Esophagus squamous epithelium (tissue), 5 donors: ENCODE data around the gene KCNH1. TPM values are rescaled to one million over a fixed set of nuclear protein-coding genes. Genes with fewer than 3 reads are reported as not detected.

Experiments
- DNase-seq: peaks from one replicate; lab custom pipeline; 2025; lab: John Stamatoyannopoulos, UW
- H3K27ac ChIP-seq, 4 donors: fragments of 200-600 bp; sonication (generic); one replicate each; pipeline ENCODE4 v1.5.1; 2016 to 2019; ENCODE audit warnings: mild to moderate bottlenecking in 1 of 4
- H3K27me3 ChIP-seq, 4 donors: fragments of 200-600 bp; sonication (generic); 1 replicate in 3 of 4; 2 replicates in 1 of 4; pipeline versions ENCODE4 v1.5.1 to v1.6.0; 2017 to 2021; ENCODE audit warnings: antibody characterized with exemption in 1 of 4
- H3K36me3 ChIP-seq, 3 donors: fragments of 200-600 bp; sonication (generic); one replicate each; pipeline ENCODE4 v1.5.1; 2016 to 2019
- H3K4me1 ChIP-seq, 3 donors: fragments of 200-600 bp; sonication (generic); one replicate each; pipeline ENCODE4 v1.5.1; 2017 to 2019
- H3K4me3 ChIP-seq, 4 donors: fragments of 200-600 bp; sonication (generic); 1 replicate in 3 of 4; 2 replicates in 1 of 4; pipeline ENCODE4 v1.5.1; 2016 to 2019; ENCODE audit warnings: mild to moderate bottlenecking in 2 of 4, moderate library complexity in 1 of 4
- H3K9me3 ChIP-seq, 3 donors: fragments of 200-600 bp; sonication (generic); one replicate each; pipeline ENCODE4 v1.5.1; 2016 to 2019
- POLR2A ChIP-seq, 4 donors: fragments of 450-650 bp; IDR thresholded peaks; one replicate each; pipeline ENCODE4 v1.6.1; 2017; ENCODE audit warnings: antibody characterized with exemption in 4 of 4, mild to moderate bottlenecking in 4 of 4, moderate library complexity in 3 of 4
- WGBS, 2 donors: methylation state at CpG; one replicate each; pipeline ENCODE4 v1.1.5; 2018; 5-methylcytosine and 5-hydroxymethylcytosine counted together
- intact Hi-C: fragments of 100-400 bp; cut with DNase I; formaldehyde crosslinking; loops from one replicate; pipeline ENCODE4 v1.15.0; 2022
- total RNA-seq, 4 donors: library from RNA; depleted of rRNA; stranded (reverse); fragments of >200 nt; gene quantifications; one replicate each; pipeline ENCODE4 v1.1.0, GENCODE V29; 2016
- TF ChIP-seq, protein P1 (sequence below), 6 experiments: fragments of 450-650 bp in 4 of 6; fragments of 200-600 bp in 2 of 6; sonication (generic) in 2 of 6; IDR thresholded peaks; one replicate each; pipeline ENCODE4 v1.5.1; 2016 to 2019; ENCODE audit warnings: antibody characterized with exemption in 6 of 6, mild to moderate bottlenecking in 4 of 6, moderate library complexity in 4 of 6
- donor health status: DM: yes; HTN: yes; CAD: no.

KCNH1 gene
- total RNA-seq, 4 donors from 2014 or later: 0.57 to 1.0 (median 0.83) TPM; not detected in 1

DNA sequence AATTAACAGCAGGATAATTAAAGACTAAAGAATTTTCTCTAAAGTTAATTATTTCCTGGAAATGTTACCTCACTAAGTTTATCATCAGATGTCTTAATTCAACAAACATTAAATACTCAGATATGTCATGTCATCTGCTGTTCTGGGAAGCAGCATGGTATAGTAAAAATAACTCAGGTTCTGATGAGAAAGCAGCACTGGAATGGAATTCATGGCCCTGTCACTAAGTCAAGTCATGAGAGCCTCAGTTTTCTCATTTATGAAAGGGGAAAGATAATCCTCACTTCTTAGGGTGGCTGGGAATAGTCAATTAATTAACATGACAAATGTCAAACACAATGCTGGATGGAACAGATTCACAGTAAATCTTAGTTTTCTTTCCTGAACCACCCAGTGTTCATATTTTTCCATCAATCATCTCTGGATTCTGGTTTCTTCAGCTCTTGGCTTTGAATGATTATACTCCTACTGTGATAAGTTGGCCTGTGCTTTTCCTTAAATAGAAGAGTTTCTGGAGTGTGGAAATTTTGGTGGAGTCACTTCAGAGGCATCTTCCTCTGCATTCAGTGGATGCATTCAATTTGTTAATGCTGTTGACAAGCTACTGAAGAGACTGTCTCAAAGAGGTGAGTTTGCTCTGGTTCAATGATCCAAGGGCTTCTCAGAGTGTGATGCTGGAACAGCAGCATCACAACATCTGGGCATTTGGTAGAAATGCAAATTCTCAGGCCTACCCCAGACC lies 319.4 kb downstream of the KCNH1 start:
- intact Hi-C loops: no loop called here
- no peaks in the 10 kb centered on the region for H3K9me3 ChIP-seq
- H3K27me3 ChIP-seq: no peaks in the 10 kb centered on the region
- H3K4me1 ChIP-seq: no peaks in the 10 kb centered on the region
- H3K4me3 ChIP-seq: no peak overlapping the region
- no peaks in the 10 kb centered on the region for H3K36me3 ChIP-seq
- DNase-seq: no peak
- H3K27ac ChIP-seq: no peak overlapping the region
- TF ChIP-seq POLR2A (IDR thresholded peaks at IDR 0.05): no peak
- TF ChIP-seq, protein P1, sequence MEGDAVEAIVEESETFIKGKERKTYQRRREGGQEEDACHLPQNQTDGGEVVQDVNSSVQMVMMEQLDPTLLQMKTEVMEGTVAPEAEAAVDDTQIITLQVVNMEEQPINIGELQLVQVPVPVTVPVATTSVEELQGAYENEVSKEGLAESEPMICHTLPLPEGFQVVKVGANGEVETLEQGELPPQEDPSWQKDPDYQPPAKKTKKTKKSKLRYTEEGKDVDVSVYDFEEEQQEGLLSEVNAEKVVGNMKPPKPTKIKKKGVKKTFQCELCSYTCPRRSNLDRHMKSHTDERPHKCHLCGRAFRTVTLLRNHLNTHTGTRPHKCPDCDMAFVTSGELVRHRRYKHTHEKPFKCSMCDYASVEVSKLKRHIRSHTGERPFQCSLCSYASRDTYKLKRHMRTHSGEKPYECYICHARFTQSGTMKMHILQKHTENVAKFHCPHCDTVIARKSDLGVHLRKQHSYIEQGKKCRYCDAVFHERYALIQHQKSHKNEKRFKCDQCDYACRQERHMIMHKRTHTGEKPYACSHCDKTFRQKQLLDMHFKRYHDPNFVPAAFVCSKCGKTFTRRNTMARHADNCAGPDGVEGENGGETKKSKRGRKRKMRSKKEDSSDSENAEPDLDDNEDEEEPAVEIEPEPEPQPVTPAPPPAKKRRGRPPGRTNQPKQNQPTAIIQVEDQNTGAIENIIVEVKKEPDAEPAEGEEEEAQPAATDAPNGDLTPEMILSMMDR (IDR thresholded peaks at IDR 0.05): no peak

GRCh38 chr1:210801501-210801900 lies 332.4 kb downstream of the KCNH1 start:
- Histone ChIP-seq H3K36me3 (no peaks in the 10 kb centered on the region), H3K27me3 (peaks cover 0 to 8% (median 0%) of the 10 kb centered on the region in 4 donors), H3K4me3 (no peak overlapping the region), H3K4me1 (peaks cover 0 to 13% (median 5%) of the 10 kb centered on the region in 3 donors), H3K27ac (no peak overlapping the region), H3K9me3 (no peaks in the 10 kb centered on the region)
- no peak for DNase-seq
- TF ChIP-seq, protein P1 (IDR thresholded peaks at IDR 0.05): no peak
- TF ChIP-seq POLR2A (IDR thresholded peaks at IDR 0.05): no peak
- WGBS, 2 donors: 26 to 46% methylated on average over 3 to 4 of the region's 4 CpGs
- intact Hi-C loops: no loop called here

GRCh38 chr1:210800756-210801155 lies 333.2 kb downstream of the KCNH1 start:
- no peak for DNase-seq
- H3K27ac ChIP-seq: no peak overlapping the region
- intact Hi-C loops: no loop called here
- peaks cover 0 to 8% (median 0%) of the 10 kb centered on the region in 4 donors for H3K27me3 ChIP-seq
- WGBS, 2 donors: 55 to 56% methylated on average over 2 to 3 of the region's 3 CpGs
- no peaks in the 10 kb centered on the region for H3K36me3 ChIP-seq
- H3K9me3 ChIP-seq: no peaks in the 10 kb centered on the region
- H3K4me1 ChIP-seq: peaks cover 0 to 13% (median 5%) of the 10 kb centered on the region in 3 donors
- no peak overlapping the region for H3K4me3 ChIP-seq
- TF ChIP-seq POLR2A (IDR thresholded peaks at IDR 0.05): no peak
- TF ChIP-seq, protein P1 (IDR thresholded peaks at IDR 0.05): no peak

DNA sequence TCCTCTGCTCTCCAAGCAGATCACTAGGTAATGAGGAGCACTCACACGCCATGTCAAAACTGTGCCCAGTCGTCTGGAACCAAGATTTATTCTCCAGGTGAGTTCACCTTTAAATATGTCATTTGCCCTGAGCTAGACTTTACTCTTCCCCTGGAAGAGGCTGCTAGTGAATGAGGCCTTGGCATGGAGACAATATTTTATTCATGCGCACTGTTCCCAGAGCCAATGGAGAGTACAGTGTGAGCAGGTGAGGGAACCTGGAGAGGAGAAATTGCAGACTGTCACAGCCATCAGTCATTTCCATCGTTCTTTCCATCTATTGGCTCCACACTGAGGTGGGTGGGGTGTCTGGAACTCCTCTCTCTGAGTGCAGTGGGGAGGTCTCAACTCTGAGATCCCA lies 333.6 kb downstream of the KCNH1 start:
- TF ChIP-seq POLR2A (IDR thresholded peaks at IDR 0.05): no peak
- TF ChIP-seq, protein P1 (IDR thresholded peaks at IDR 0.05): no peak
- H3K4me3 ChIP-seq: no peak overlapping the region
- H3K4me1 ChIP-seq: peaks cover 0 to 13% (median 5%) of the 10 kb centered on the region in 3 donors
- no peaks in the 10 kb centered on the region for H3K36me3 ChIP-seq
- no peak for DNase-seq
- peaks cover 0 to 8% (median 0%) of the 10 kb centered on the region in 4 donors for H3K27me3 ChIP-seq
- intact Hi-C loops: no loop called here
- 38 to 79% methylated on average over 3 to 4 of the region's 4 CpGs for WGBS, 2 donors
- H3K27ac ChIP-seq: no peak overlapping the region
- H3K9me3 ChIP-seq: no peaks in the 10 kb centered on the region

GRCh38 chr1:210797422-210797821 lies 336.5 kb downstream of the KCNH1 start:
- H3K36me3 ChIP-seq: no peaks in the 10 kb centered on the region
- no peak for DNase-seq
- no peaks in the 10 kb centered on the region for H3K9me3 ChIP-seq
- H3K4me3 ChIP-seq: no peak overlapping the region
- H3K27me3 ChIP-seq: peaks cover 0 to 8% (median 0%) of the 10 kb centered on the region in 4 donors
- intact Hi-C loops: no loop called here
- 70% methylated on average over 3 of the region's 8 CpGs; no CpG with 5 or more reads in 1 of the 2 donors for WGBS, 2 donors
- peaks cover 0 to 13% (median 5%) of the 10 kb centered on the region in 3 donors for H3K4me1 ChIP-seq
- no peak overlapping the region for H3K27ac ChIP-seq
- no peak for TF ChIP-seq POLR2A (IDR thresholded peaks at IDR 0.05)
- TF ChIP-seq, protein P1 (IDR thresholded peaks at IDR 0.05): no peak
